Vagina (tissue), 2 donors: Measurements from ENCODE around the gene GTPBP6.

Experiments used
- CTCF ChIP-seq, 3 experiments: fragments of 450-650 bp in 2 of 3; fragments of 200-600 bp in 1 of 3; sonication (generic) in 1 of 3; IDR thresholded peaks; one replicate each; pipeline ENCODE4 v1.5.1; 2017 to 2019; ENCODE audit warnings: antibody characterized with exemption in 3 of 3, mild to moderate bottlenecking in 2 of 3, moderate library complexity in 2 of 3
- POLR2A ChIP-seq, 2 donors: fragments of 450-650 bp; IDR thresholded peaks; one replicate each; pipeline ENCODE4 v1.6.1; 2017; ENCODE audit warnings: antibody characterized with exemption in 2 of 2, mild to moderate bottlenecking in 2 of 2, moderate library complexity in 2 of 2
- POLR2AphosphoS5 ChIP-seq, 2 donors: sonication (generic); formaldehyde crosslinking; IDR thresholded peaks; one replicate each; pipeline ENCODE4 v1.9.0; 2017; ENCODE audit warnings: antibody characterized with exemption in 2 of 2, mild to moderate bottlenecking in 2 of 2, low read depth in 1 of 2; ENCODE audit not compliant: insufficient read depth in 1 of 2

DNA sequence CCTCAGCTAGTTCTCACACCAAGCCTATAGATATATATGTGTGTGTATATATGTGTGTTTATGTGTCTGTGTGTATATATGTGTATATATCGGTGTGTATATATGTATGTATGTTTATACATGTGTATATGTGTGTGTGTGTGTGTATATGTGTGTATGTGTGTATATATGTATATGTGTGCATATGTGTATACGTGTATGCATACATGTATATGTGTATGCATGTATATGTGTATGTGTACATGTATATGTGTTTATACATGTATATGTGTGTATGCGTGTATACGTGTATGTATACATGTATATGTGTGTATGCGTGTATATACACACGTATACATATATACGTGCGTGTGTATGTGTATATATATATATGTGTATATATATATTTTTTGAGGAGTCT is 18.3 kb downstream of the GTPBP6 start:
- TF ChIP-seq POLR2A (IDR thresholded peaks at IDR 0.05): no peak
- TF ChIP-seq CTCF (IDR thresholded peaks at IDR 0.05): no peak
- TF ChIP-seq POLR2AphosphoS5 (IDR thresholded peaks at IDR 0.05; ENCODE audit: insufficient read depth in 1 of 2, low read depth in 1 of 2): no peak
